HG03064 (cell line): ENCODE measurements around the gene MEGF11.
"Not testable (repeated sequence)": the region's sequence is repeated elsewhere in the genome, so short reads cannot be mapped to it uniquely, and the experiment has no call there.

ENCODE experiments used
- ATAC-seq: cut with Tn5 transposase; IDR thresholded peaks from one replicate; pipeline ENCODE4 v1.9.1; 2021; ENCODE audit warnings: low read depth; ENCODE audit not compliant: unreplicated experiment

MEGF11 gene

DNA sequence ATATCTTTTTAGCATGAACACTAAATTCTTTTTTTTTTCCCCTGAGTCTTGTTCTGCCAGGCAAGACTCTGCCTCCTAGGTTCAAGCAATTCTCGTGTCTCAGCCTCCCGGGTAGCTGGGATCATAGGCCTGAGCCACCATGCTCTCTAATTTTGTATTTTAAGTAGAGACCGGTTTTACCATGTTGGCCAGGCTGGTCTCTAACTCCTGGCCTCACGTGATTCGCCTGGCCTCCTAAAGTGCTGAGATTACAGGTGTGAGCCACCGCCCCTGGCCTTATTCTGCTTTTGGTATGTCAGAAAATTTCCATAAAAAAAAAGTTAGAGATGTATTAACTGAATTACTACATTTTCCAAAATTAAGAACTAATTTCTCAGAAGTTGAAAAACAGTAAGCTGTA is 370.0 kb downstream of the MEGF11 start:
- no peak for ATAC-seq

- no peak for ATAC-seq
These were observed 371.6 kb downstream of the MEGF11 start for GRCh38 chr15:65881766-65882434.

DNA sequence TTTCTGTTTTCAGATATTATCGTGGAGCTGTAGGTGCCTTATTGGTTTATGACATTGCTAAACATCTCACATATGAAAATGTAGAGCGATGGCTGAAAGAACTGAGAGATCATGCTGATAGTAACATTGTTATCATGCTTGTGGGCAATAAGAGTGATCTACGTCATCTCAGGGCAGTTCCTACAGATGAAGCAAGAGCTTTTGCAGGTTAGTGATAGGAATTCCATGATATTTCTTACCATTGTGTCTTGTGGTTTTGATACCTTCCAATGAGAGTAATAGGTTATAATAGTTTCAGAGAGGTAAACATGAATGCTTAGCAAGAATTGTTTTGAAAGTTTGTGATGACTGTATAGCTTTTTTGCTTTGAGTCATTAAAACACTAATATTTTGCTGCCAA is 375.8 kb downstream of the MEGF11 start:
- ATAC-seq: no peak

- no peak for ATAC-seq
These were observed 378.1 kb downstream of the MEGF11 start for GRCh38 chr15:65875458-65875857.

- ATAC-seq: no peak
These were observed 380.3 kb downstream of the MEGF11 start for GRCh38 chr15:65873256-65873655.

GRCh38 chr15:65872596-65872995 is 381.0 kb downstream of the MEGF11 start:
- not testable (repeated sequence) for ATAC-seq

GRCh38 chr15:65871886-65872285 is 381.7 kb downstream of the MEGF11 start:
- ATAC-seq: not testable (repeated sequence)

DNA sequence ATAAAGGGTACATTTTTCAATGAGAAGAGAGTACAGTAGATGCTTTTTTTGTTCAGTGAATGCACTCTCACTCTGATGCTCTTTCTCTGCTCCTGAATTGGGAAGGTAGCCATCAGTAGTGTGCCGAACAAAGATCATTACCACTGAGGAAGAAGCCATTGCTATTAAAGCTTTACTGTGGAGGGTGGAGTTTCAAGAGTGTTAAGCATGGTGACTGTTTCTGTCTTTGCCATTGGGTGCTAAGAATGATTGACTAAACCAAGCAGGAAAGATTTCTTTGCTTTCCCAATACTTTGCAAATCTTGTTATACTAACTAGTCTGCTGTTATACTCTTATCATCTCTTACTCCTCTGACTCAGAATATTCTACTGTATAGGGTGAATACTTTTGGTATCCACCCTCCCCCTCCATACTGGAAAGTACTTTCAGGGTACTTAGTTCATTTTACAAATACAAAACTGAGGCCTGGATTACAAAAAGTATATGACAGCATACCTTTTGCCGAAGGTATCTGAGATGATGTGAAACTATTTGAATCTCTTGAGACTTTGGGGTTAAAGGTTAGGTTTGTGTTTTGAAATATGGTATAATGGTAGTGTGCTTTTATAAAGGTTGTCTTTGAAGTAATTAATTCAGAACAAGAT is 382.5 kb downstream of the MEGF11 start:
- ATAC-seq: no peak

- ATAC-seq: no peak
These were observed 383.3 kb downstream of the MEGF11 start for GRCh38 chr15:65869954-65870871.

DNA sequence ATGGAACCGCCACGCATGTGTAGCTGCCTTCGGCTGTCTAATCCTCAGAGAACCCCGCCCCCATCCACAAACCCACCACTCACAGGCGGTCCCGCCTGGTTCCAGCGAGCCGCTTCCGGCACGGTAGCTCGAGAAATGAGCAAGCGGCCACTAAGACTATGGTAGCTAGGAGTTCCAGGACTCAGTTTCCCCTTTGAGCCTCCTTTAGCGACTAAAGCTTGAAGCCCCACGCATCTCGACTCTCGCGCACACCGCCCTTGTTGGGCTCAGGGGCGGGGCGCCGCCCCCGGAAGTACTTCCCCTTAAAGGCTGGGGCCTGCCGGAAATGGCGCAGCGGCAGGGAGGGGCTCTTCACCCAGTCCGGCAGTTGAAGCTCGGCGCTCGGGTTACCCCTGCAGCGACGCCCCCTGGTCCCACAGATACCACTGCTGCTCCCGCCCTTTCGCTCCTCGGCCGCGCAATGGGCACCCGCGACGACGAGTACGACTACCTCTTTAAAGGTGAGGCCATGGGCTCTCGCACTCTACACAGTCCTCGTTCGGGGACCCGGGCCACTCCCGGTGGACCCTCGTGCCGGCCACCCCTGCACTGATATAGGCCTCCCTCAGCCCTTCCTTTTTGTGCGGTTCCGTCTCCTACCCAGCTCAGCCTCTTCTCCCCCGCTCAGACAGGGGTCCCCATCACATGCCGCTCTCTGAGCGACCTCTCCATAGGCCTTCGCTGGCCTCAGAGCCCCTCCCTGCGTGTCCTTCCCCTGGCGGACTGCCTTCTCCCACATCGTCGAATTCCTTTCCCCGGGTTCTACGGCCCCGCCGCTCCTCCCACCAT is 384.2 kb downstream of the MEGF11 start, which contains the start of gene RAB11A:
TSS of gene RAB11A (plus strand) at position 366 of the 828 bp plus-strand sequence. CDS start at position 461, 95 bp downstream.
- ATAC-seq: peak; percentile 83

DNA sequence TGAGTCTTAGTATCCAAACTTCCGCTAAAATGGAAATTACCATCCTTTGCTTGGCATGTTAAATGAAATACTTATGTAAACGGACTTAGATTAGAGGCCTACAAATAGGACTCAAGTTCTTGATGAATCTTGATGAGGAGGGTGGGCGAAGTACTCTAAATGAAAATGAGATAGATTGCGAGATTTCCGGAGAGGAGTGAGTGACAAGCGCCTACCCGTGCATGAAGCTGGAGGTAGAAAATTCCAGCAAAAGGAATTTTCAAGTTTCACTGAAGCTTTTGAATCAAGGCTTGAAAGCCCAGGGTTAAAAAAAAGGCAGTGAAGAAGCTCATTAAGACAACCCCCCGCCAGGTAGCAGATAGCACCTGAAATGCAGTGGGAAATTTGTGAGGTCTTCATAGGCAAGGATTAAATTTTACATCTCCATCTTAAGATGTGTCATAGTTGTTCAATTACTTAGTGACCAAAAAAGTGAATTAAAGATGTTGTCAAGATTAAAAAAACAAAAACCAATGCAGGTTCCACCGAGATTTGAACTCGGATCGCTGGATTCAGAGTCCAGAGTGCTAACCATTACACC is 384.9 kb downstream of the MEGF11 start:
- ATAC-seq: no peak

DNA sequence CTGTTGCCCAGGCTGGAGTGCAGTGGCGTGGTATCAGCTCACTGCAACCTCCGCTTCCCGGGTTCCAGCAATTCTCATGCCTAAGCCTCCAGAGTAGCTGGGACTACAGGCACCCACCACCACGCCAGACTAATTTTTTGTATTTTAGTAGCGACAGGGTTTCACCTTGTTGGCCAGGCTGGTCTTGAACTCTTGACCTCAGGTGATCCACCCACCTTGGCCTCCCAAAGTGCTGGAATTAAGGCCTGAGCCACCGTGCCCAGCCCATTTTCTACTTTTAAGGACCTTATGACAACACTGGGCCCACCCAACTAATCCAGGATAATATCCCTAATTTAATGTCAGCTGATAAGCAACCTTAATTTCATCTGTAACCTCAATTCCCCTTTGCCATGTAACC is 385.6 kb downstream of the MEGF11 start:
- ATAC-seq: not testable (repeated sequence)

DNA sequence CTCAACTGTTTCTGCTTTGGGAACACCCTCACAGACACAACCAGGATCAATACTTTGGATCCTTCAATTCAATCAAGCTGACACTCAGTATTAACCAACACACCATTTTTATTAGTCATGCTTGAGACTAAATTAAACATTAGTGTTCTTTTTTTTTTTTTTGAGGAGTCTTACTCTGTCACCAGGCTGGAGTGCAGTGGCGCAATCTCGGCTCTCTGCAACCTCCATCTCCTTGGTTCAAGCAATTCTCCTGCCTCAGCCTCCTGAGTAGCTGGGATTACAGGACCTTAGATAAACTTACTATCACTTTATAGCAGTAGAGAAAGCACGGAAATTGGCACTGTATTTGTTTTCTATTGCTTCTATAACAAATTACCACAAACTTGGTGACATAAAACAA is 386.3 kb downstream of the MEGF11 start:
- ATAC-seq: no peak

GRCh38 chr15:65863106-65863505 is 390.4 kb downstream of the MEGF11 start:
- no peak for ATAC-seq

DNA sequence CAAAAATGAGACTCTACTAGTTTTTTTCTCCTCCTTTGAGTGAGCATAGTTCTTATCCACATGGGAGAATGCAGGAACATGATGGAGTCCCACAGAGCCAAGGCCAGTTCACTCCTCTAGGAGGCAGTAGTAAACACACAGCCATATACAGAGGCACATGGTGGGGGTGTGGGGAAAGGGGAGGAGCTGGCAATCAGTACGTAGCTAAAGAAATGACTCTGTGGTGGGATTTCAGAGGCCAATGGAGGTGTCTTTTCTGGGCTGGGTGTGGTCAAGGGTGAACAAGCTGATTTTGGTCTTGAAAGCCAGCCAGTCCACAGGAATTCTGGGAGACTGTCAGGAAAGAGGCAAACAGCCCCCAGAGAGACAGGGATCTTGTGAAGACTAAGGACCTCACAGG is 390.9 kb downstream of the MEGF11 start:
- no peak for ATAC-seq

DNA sequence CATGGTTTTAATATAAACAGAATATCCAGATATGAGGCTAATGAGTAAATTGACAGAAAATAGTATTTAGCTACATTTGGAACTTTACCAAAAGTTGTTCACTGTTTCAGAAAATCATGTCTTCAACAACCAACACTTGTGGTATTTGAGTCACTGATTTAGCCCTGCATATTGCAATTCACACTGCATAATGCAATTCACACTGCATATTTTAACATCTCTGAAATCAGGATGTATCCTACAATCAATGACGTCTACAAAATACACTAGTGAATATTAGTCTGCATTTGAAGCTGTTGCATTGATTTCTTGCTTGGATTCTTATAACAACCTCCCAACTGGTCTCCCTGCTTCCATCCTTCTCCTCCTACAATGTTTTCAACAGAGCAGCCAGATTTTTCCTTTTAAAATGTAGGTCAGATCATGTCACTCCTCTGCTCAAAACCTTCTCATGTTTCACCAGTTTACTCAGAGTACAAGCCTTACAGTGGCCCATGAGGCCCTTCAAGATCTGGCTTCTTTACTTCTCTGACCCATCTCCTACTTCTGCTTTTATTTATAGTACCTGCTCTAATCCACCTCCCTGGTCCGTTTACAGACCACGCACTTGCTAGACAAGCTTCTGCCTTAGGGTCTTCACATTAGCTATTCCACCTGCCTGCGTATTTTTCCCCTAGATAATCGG is 395.7 kb downstream of the MEGF11 start:
- ATAC-seq: no peak

- no peak for ATAC-seq
These were observed 396.6 kb downstream of the MEGF11 start for GRCh38 chr15:65856821-65857455.

- no peak for ATAC-seq
These were observed 401.6 kb downstream of the MEGF11 start for GRCh38 chr15:65851981-65852380.

- no peak for ATAC-seq
These were observed 405.6 kb downstream of the MEGF11 start for GRCh38 chr15:65847989-65848388.
